Right atrium auricular region (tissue), 2 donors: ENCODE data around the gene GPC6. TPM values are rescaled to one million over a fixed set of nuclear protein-coding genes. Genes with fewer than 3 reads are reported as not detected.

Experiments used
- DNase-seq: peaks from one replicate; pipeline ENCODE4 v3.0.0-alpha.2; 2019; ENCODE audit warnings: low spot score
- H3K27ac ChIP-seq, 2 donors: fragments of 200-600 bp; sonication (generic); 1 replicate in 1 of 2; 2 replicates in 1 of 2; pipeline ENCODE4 v1.5.1; 2016 to 2019
- H3K27me3 ChIP-seq, 2 donors: fragments of 200-600 bp; sonication (generic); one replicate each; pipeline versions ENCODE4 v1.5.1 to v1.6.0; 2017 to 2019
- H3K36me3 ChIP-seq: fragments of 200-600 bp; sonication (generic); one replicate; pipeline ENCODE4 v1.5.1; 2016
- H3K4me1 ChIP-seq, 2 donors: fragments of 200-600 bp; sonication (generic); one replicate each; pipeline versions ENCODE4 v1.5.1 to v1.6.0; 2017 to 2019
- H3K4me3 ChIP-seq, 2 donors: fragments of 200-600 bp; sonication (generic); 1 replicate in 1 of 2; 2 replicates in 1 of 2; pipeline ENCODE4 v1.5.1; 2017 to 2019; ENCODE audit warnings: mild to moderate bottlenecking in 1 of 2, moderate library complexity in 1 of 2
- H3K9me3 ChIP-seq, 2 donors: fragments of 200-600 bp; sonication (generic); one replicate each; pipeline ENCODE4 v1.5.1; 2019
- CTCF ChIP-seq, 2 donors: fragments of 200-600 bp; sonication (generic); IDR thresholded peaks; one replicate each; pipeline ENCODE4 v1.5.1; 2019; ENCODE audit warnings: antibody characterized with exemption in 2 of 2
- total RNA-seq, 2 donors: library from RNA; depleted of rRNA; stranded (reverse); fragments of >200 nt; gene quantifications; one replicate each; pipeline ENCODE4 v1.1.0, GENCODE V29; 2016

Gene GPC6
- total RNA-seq, 2 donors from 2014 or later = 1.3 to 3.8 TPM

DNA sequence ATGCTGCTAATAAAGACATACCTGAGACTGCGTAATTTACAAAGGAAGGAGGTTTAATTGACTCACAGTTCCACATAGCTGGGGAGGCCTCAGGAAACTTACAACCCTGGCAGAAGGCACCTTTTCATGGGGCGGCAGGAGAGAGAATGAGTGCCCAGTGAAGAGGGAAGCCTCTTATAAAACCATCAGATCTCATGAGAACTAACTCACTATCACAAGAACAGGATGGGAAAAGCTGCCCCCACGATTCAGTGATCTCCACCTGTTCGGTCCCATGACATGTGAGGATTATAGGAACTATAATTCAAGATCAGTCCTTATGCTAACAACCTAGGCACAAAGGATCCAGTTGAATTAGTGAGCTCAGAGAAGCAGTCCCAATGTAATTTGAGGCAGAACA, 59.4 kb downstream of the GPC6 start:
- Histone ChIP-seq H3K4me1 (no peaks in the 10 kb centered on the region), H3K27me3 (no peaks in the 10 kb centered on the region), H3K9me3 (no peaks in the 10 kb centered on the region), H3K27ac (no peak overlapping the region), H3K36me3 (no peaks in the 10 kb centered on the region), H3K4me3 (no peak overlapping the region)
- TF ChIP-seq CTCF (IDR thresholded peaks at IDR 0.05) = no peak
- no peak for DNase-seq

DNA sequence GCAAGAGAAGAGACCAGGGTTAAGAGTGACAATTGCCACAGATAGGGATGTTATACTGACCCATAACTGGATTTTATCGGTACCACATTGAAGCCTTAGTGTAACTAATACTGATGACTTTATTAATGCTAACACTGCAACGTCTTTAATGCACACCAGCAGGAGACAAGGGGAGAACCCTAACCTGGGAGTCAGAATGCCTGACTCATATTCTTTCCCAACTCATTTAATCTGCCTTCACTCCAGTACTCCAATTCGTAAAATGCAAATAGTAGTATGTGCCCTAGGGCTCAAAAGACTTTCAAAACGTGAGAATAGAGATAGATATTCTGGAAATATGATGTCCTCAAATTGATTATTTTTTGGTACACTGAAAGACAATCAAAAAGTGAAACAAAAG, 62.4 kb downstream of the GPC6 start:
- H3K27me3 ChIP-seq = no peaks in the 10 kb centered on the region

DNA sequence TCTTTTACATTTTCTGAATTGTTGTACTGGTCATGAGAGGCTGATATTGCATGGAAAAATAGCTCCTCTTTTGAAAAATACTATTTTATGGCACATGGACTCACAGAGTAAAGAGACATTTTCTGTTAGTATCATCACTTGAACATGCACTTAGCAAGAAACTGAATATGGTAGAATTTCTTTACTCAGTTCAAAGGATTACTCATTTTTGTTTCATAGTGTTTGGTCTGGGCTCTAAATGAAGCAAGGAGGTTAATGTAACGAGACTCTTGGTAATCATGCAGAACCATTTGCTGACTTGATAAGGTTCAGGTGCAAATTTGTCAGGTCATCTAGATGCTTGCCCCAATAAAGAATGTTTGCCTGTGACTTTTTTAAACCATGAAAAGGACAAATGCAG, 63.2 kb downstream of the GPC6 start:
- no peaks in the 10 kb centered on the region for H3K9me3 ChIP-seq
- no peaks in the 10 kb centered on the region for H3K27me3 ChIP-seq
- no peak overlapping the region for H3K4me3 ChIP-seq
- H3K27ac ChIP-seq = no peak overlapping the region
- H3K36me3 ChIP-seq = no peaks in the 10 kb centered on the region
- no peak for DNase-seq
- no peaks in the 10 kb centered on the region for H3K4me1 ChIP-seq
- no peak for TF ChIP-seq CTCF (IDR thresholded peaks at IDR 0.05)

More for the DNA sequence above, 62.4 kb downstream of the GPC6 start:
- TF ChIP-seq CTCF (IDR thresholded peaks at IDR 0.05) = no peak
- H3K36me3 ChIP-seq = no peaks in the 10 kb centered on the region
- no peak overlapping the region for H3K27ac ChIP-seq
- no peak for DNase-seq
- no peak overlapping the region for H3K4me3 ChIP-seq
- H3K9me3 ChIP-seq = no peaks in the 10 kb centered on the region
- H3K4me1 ChIP-seq = no peaks in the 10 kb centered on the region

- Histone ChIP-seq H3K4me1 (no peaks in the 10 kb centered on the region), H3K9me3 (no peaks in the 10 kb centered on the region), H3K27me3 (no peaks in the 10 kb centered on the region), H3K4me3 (no peak overlapping the region), H3K36me3 (no peaks in the 10 kb centered on the region), H3K27ac (no peak overlapping the region)
- TF ChIP-seq CTCF (IDR thresholded peaks at IDR 0.05) = no peak
- DNase-seq = no peak
Measured at GRCh38 chr13:93290503-93290902, 63.9 kb downstream of the GPC6 start.

- H3K4me1 ChIP-seq = no peaks in the 10 kb centered on the region
- H3K27ac ChIP-seq = no peak overlapping the region
- no peak for DNase-seq
- no peak for TF ChIP-seq CTCF (IDR thresholded peaks at IDR 0.05)
- no peaks in the 10 kb centered on the region for H3K9me3 ChIP-seq
- H3K4me3 ChIP-seq = no peak overlapping the region
- no peaks in the 10 kb centered on the region for H3K27me3 ChIP-seq
- H3K36me3 ChIP-seq = no peaks in the 10 kb centered on the region
Measured at GRCh38 chr13:93292366-93292765, 65.8 kb downstream of the GPC6 start.

DNA sequence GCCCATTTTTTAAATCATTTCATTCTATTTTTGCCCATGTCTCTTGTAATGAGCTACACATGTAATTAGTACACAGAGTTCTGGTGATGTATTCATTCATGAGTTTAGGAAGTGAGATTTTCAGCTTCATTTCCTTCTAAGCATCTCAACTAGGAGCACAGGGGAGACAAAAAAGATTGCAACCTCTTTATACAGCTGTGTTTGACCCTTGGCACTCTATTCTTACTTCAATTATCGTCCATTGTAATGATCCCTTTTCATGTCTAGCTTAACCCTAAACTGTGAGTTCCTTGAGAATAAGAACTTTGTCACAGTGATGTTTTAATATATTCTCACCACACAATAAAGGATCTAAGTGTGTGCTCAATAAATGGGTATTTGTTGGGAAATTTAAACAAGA, 67.1 kb downstream of the GPC6 start:
- no peak overlapping the region for H3K27ac ChIP-seq
- no peak overlapping the region for H3K4me3 ChIP-seq
- no peak for TF ChIP-seq CTCF (IDR thresholded peaks at IDR 0.05)
- no peaks in the 10 kb centered on the region for H3K27me3 ChIP-seq
- H3K36me3 ChIP-seq = no peaks in the 10 kb centered on the region
- H3K9me3 ChIP-seq = no peaks in the 10 kb centered on the region
- DNase-seq = no peak
- no peaks in the 10 kb centered on the region for H3K4me1 ChIP-seq
